Esophagus squamous epithelium (tissue), 5 donors: ENCODE data around the gene LDB2. TPM values are rescaled to one million over a fixed set of nuclear protein-coding genes. Genes with fewer than 3 reads are reported as not detected.
"Not testable (repeated sequence)": the region's sequence is repeated elsewhere in the genome, so short reads cannot be mapped to it uniquely, and the experiment has no call there.

Experiments used
- DNase-seq: peaks from one replicate; lab custom pipeline; 2025; lab: John Stamatoyannopoulos, UW
- H3K27ac ChIP-seq, 4 donors: fragments of 200-600 bp; sonication (generic); one replicate each; pipeline ENCODE4 v1.5.1; 2016 to 2019; ENCODE audit warnings: mild to moderate bottlenecking in 1 of 4
- H3K27me3 ChIP-seq, 4 donors: fragments of 200-600 bp; sonication (generic); 1 replicate in 3 of 4; 2 replicates in 1 of 4; pipeline versions ENCODE4 v1.5.1 to v1.6.0; 2017 to 2021; ENCODE audit warnings: antibody characterized with exemption in 1 of 4
- H3K36me3 ChIP-seq, 3 donors: fragments of 200-600 bp; sonication (generic); one replicate each; pipeline ENCODE4 v1.5.1; 2016 to 2019
- H3K4me1 ChIP-seq, 3 donors: fragments of 200-600 bp; sonication (generic); one replicate each; pipeline ENCODE4 v1.5.1; 2017 to 2019
- H3K4me3 ChIP-seq, 4 donors: fragments of 200-600 bp; sonication (generic); 1 replicate in 3 of 4; 2 replicates in 1 of 4; pipeline ENCODE4 v1.5.1; 2016 to 2019; ENCODE audit warnings: mild to moderate bottlenecking in 2 of 4, moderate library complexity in 1 of 4
- H3K9me3 ChIP-seq, 3 donors: fragments of 200-600 bp; sonication (generic); one replicate each; pipeline ENCODE4 v1.5.1; 2016 to 2019
- CTCF ChIP-seq, 6 experiments: fragments of 450-650 bp in 4 of 6; fragments of 200-600 bp in 2 of 6; sonication (generic) in 2 of 6; IDR thresholded peaks; one replicate each; pipeline ENCODE4 v1.5.1; 2016 to 2019; ENCODE audit warnings: antibody characterized with exemption in 6 of 6, mild to moderate bottlenecking in 4 of 6, moderate library complexity in 4 of 6
- POLR2A ChIP-seq, 4 donors: fragments of 450-650 bp; IDR thresholded peaks; one replicate each; pipeline ENCODE4 v1.6.1; 2017; ENCODE audit warnings: antibody characterized with exemption in 4 of 4, mild to moderate bottlenecking in 4 of 4, moderate library complexity in 3 of 4
- WGBS, 2 donors: methylation state at CpG; one replicate each; pipeline ENCODE4 v1.1.5; 2018; 5-methylcytosine and 5-hydroxymethylcytosine counted together
- intact Hi-C: fragments of 100-400 bp; cut with DNase I; formaldehyde crosslinking; loops from one replicate; pipeline ENCODE4 v1.15.0; 2022
- total RNA-seq, 4 donors: library from RNA; depleted of rRNA; stranded (reverse); fragments of >200 nt; gene quantifications; one replicate each; pipeline ENCODE4 v1.1.0, GENCODE V29; 2016
- donor health status: DM: yes; HTN: yes; CAD: no.

Gene LDB2
- total RNA-seq, 4 donors from 2014 or later = 3.0 to 16.0 (median 5.9) TPM

- TF ChIP-seq CTCF (IDR thresholded peaks at IDR 0.05) (no peak), POLR2A (IDR thresholded peaks at IDR 0.05) (no peak)
- no peak overlapping the region for H3K4me3 ChIP-seq
- no peak overlapping the region for H3K27ac ChIP-seq
- no peaks in the 10 kb centered on the region for H3K36me3 ChIP-seq
- peaks cover 0 to 49% (median 0%) of the 10 kb centered on the region in 4 donors for H3K27me3 ChIP-seq
- H3K4me1 ChIP-seq = peaks cover 0 to 15% (median 0%) of the 10 kb centered on the region in 3 donors
- WGBS, 2 donors = 71 to 79% methylated on average over 5 of the region's 5 CpGs
- no peak for DNase-seq
- no peaks in the 10 kb centered on the region for H3K9me3 ChIP-seq
- intact Hi-C loops = no loop called here
These were observed 374.0 kb downstream of the LDB2 start for GRCh38 chr4:16524406-16524805.

GRCh38 chr4:16523526-16523925 is 374.9 kb downstream of the LDB2 start:
- Histone ChIP-seq H3K27me3 (peaks cover 0 to 41% (median 0%) of the 10 kb centered on the region in 4 donors), H3K4me1 (peaks cover 0 to 15% (median 0%) of the 10 kb centered on the region in 3 donors)
- H3K4me3 ChIP-seq, H3K36me3 ChIP-seq, intact Hi-C loops, DNase-seq, H3K9me3 ChIP-seq, H3K27ac ChIP-seq: not testable (repeated sequence)
- WGBS, 2 donors = 92 to 95% methylated on average over 6 of the region's 6 CpGs

DNA sequence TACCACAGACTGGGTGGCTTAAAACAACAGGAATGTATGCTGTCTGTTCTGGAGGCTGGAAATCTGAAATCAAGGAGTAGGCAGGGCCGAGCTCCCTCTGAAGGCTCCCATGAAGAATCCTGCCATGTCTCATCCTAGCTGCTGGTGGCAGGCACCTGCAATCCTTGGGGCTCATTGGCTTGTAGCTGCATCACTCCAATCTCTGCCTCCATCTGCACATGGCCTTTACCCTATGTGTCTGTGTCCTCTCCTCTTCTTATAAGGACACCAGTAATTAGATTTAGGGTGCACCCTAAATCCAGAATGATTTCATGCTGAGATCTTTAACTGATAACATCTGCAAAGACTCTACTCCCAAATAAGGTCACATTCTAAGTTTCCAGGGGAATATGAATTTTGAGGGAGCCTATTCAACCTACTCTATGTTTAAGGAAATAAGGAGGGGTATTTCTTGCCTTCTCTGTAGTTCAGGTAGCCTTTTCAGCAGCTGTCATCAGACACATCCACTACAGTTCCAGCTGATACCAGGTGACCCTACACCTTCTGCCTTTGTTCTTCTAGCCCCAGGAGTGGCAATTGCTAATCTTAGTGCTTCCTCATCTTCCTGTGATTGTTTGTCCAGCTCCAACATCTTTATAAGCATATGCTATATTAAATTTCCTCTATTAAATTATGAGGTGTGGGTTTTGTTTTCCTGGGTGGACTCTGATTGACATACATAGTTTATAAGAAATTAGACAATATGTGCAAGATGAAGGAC is 377.1 kb downstream of the LDB2 start:
- Histone ChIP-seq H3K27me3 (peaks cover 0 to 28% (median 0%) of the 10 kb centered on the region in 4 donors), H3K36me3 (no peaks in the 10 kb centered on the region), H3K9me3 (no peaks in the 10 kb centered on the region), H3K4me3 (no peak overlapping the region), H3K27ac (no peak overlapping the region), H3K4me1 (peaks cover 0 to 20% (median 0%) of the 10 kb centered on the region in 3 donors)
- no peak for DNase-seq
- intact Hi-C loops = no loop called here
- WGBS, 2 donors = 0 to 31% methylated on average over 1 of the region's 1 CpG
- no peak for TF ChIP-seq POLR2A (IDR thresholded peaks at IDR 0.05)
- TF ChIP-seq CTCF (IDR thresholded peaks at IDR 0.05) = no peak

DNA sequence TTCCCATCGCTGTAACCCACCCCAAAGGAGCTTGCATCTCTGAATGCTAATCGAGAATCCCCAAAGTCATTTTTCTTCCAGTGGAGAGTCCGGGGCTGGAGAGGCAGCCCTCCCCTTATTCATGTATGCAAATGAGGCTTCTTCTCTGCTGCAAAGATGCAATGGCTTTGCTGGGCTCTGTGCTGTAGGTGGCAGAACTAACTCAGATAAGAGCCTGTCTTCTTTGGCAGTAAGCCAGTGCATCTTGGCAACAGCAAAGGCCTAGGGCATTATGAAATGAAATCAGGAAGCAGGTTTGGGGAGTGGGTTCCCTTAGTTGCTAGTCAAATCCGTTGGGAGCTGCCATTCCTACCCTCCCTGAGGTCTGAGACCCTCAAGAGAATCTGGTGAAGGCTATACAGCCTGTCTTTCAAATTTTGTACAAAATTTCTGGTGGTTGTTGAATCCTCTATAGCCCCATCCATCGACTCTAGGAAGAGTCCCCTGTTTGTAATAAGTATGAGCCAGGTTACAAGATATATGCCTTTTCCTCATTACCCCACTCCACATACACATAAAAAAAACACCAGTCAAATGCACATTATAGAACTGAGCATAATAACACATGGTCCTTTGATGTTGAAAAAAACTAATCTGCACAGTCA is 381.5 kb downstream of the LDB2 start:
- TF ChIP-seq CTCF (IDR thresholded peaks at IDR 0.05) (peak in 2 of 6 experiments; percentile 23 to 47), POLR2A (IDR thresholded peaks at IDR 0.05) (no peak)
- no peaks in the 10 kb centered on the region for H3K9me3 ChIP-seq
- 46 to 63% methylated on average over 4 to 5 of the region's 5 CpGs for WGBS, 2 donors
- H3K4me1 ChIP-seq = peaks cover 0 to 20% (median 0%) of the 10 kb centered on the region in 3 donors
- no peak overlapping the region for H3K4me3 ChIP-seq
- no peaks in the 10 kb centered on the region for H3K36me3 ChIP-seq
- H3K27ac ChIP-seq = no peak overlapping the region
- DNase-seq = no peak
- intact Hi-C loops = no loop called here
- H3K27me3 ChIP-seq = no peaks in the 10 kb centered on the region

GRCh38 chr4:16513876-16514275 is 384.6 kb downstream of the LDB2 start:
- no peak for DNase-seq
- Histone ChIP-seq H3K36me3 (peaks cover 0 to 11% (median 0%) of the 10 kb centered on the region in 3 donors), H3K4me3 (no peak overlapping the region), H3K9me3 (peaks cover 0 to 11% (median 0%) of the 10 kb centered on the region in 3 donors), H3K27me3 (no peaks in the 10 kb centered on the region), H3K4me1 (peaks cover 0 to 4% (median 0%) of the 10 kb centered on the region in 3 donors), H3K27ac (no peak overlapping the region)
- TF ChIP-seq POLR2A (IDR thresholded peaks at IDR 0.05) (no peak), CTCF (IDR thresholded peaks at IDR 0.05) (no peak)
- WGBS, 2 donors = 70 to 93% methylated on average over 2 of the region's 2 CpGs
- intact Hi-C loops = no loop called here
